ENCODE measurements around the gene XRCC5. TPM values are rescaled to one million over a fixed set of nuclear protein-coding genes. Genes with fewer than 3 reads are reported as not detected.

Gene XRCC5
- total RNA-seq, 3 donors from 2014 or later = 169 to 207 (median 175) TPM

- Histone ChIP-seq H3K4me1 (ENCODE audit: low read depth) (no peaks in the 10 kb centered on the region), H3K36me3 (ENCODE audit: low read depth) (no peaks in the 10 kb centered on the region), H3K4me3 (no peak overlapping the region), H3K9me3 (peaks cover 23% of the 10 kb centered on the region)
- TF ChIP-seq, protein P1, sequence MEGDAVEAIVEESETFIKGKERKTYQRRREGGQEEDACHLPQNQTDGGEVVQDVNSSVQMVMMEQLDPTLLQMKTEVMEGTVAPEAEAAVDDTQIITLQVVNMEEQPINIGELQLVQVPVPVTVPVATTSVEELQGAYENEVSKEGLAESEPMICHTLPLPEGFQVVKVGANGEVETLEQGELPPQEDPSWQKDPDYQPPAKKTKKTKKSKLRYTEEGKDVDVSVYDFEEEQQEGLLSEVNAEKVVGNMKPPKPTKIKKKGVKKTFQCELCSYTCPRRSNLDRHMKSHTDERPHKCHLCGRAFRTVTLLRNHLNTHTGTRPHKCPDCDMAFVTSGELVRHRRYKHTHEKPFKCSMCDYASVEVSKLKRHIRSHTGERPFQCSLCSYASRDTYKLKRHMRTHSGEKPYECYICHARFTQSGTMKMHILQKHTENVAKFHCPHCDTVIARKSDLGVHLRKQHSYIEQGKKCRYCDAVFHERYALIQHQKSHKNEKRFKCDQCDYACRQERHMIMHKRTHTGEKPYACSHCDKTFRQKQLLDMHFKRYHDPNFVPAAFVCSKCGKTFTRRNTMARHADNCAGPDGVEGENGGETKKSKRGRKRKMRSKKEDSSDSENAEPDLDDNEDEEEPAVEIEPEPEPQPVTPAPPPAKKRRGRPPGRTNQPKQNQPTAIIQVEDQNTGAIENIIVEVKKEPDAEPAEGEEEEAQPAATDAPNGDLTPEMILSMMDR (IDR thresholded peaks at IDR 0.05) = no peak
- intact Hi-C loops (cut with DNase I, micrococcal nuclease) = no loop called here
- DNase-seq (no peak), ATAC-seq (no peak)
Observed at GRCh38 chr2:216229277-216229914, 120.2 kb downstream of the XRCC5 start.

GRCh38 chr2:216231867-216232266 lies 122.7 kb downstream of the XRCC5 start:
- no peaks in the 10 kb centered on the region for H3K36me3 ChIP-seq (ENCODE audit: low read depth)
- H3K9me3 ChIP-seq = peaks cover 23% of the 10 kb centered on the region
- TF ChIP-seq, protein P1 (IDR thresholded peaks at IDR 0.05) = no peak
- DNase-seq = no peak
- no peak for ATAC-seq
- H3K4me1 ChIP-seq (ENCODE audit: low read depth) = no peaks in the 10 kb centered on the region
- intact Hi-C loops (cut with DNase I, micrococcal nuclease) = no loop called here
- no peak overlapping the region for H3K4me3 ChIP-seq

DNA sequence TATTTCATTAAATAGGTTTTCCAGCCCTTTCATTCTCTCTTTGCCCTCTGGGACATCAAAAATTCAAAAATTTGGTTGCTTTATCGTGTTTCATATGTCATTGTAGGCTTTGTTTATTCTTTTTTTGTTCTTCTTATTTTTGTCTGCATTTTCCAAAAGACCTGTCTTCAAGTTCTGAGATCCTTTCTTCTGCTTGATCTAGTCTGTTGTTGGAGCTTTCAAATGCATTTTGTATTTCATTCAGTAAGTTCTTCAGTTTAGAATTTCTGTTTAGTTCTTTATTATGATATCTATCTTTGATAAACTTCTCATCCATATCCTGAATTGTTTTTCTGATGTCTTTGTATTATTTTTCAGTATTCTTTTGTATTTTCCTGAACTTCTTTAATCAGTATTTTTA lies 123.6 kb downstream of the XRCC5 start:
- Histone ChIP-seq H3K36me3 (ENCODE audit: low read depth) (no peaks in the 10 kb centered on the region), H3K4me3 (no peak overlapping the region), H3K9me3 (peaks cover 23% of the 10 kb centered on the region), H3K4me1 (ENCODE audit: low read depth) (no peaks in the 10 kb centered on the region)
- TF ChIP-seq, protein P1 (IDR thresholded peaks at IDR 0.05) = no peak
- intact Hi-C loops (cut with DNase I, micrococcal nuclease) = no loop called here
- ATAC-seq = no peak
- no peak for DNase-seq

GRCh38 chr2:216233281-216233995 lies 124.3 kb downstream of the XRCC5 start:
- Histone ChIP-seq H3K9me3 (peaks cover 23% of the 10 kb centered on the region), H3K36me3 (ENCODE audit: low read depth) (no peaks in the 10 kb centered on the region), H3K4me3 (no peak overlapping the region), H3K4me1 (ENCODE audit: low read depth) (no peaks in the 10 kb centered on the region)
- TF ChIP-seq, protein P1 (IDR thresholded peaks at IDR 0.05) = no peak
- ATAC-seq (no peak), DNase-seq (no peak)
- intact Hi-C loops (cut with DNase I, micrococcal nuclease) = no loop called here

GRCh38 chr2:216234106-216234505 lies 125.0 kb downstream of the XRCC5 start:
- TF ChIP-seq, protein P1 (IDR thresholded peaks at IDR 0.05) = no peak
- ATAC-seq (no peak), DNase-seq (no peak)
- H3K4me1 ChIP-seq (ENCODE audit: low read depth) = no peaks in the 10 kb centered on the region
- intact Hi-C loops (cut with DNase I, micrococcal nuclease) = no loop called here
- H3K36me3 ChIP-seq (ENCODE audit: low read depth) = no peaks in the 10 kb centered on the region
- H3K4me3 ChIP-seq = no peak overlapping the region
- peaks cover 23% of the 10 kb centered on the region for H3K9me3 ChIP-seq

Measured in mucosa of descending colon (tissue), 3 donors.